Upper lobe of left lung (tissue), 6 donors: Measurements from ENCODE around the gene SRRM5. TPM values are rescaled to one million over a fixed set of nuclear protein-coding genes. Genes with fewer than 3 reads are reported as not detected.
"Not testable (repeated sequence)": the region's sequence is repeated elsewhere in the genome, so short reads cannot be mapped to it uniquely, and the experiment has no call there.

Source experiments
- ATAC-seq, 2 donors: fragments of 200-7000 bp; cut with Tn5 transposase; one replicate each; pipeline ENCODE4 v1.9.1; 2022; ENCODE audit warnings: mild to moderate bottlenecking in 2 of 2, moderate library complexity in 2 of 2; ENCODE audit not compliant: low FRiP score in 2 of 2
- DNase-seq, 2 donors: peaks; one replicate each; pipeline ENCODE4 v3.0.0-alpha.2; 2019 to 2020
- H3K27ac ChIP-seq, 4 donors: fragments of 200-600 bp; sonication (generic); one replicate each; pipeline ENCODE4 v1.5.1; 2016 to 2019
- H3K27me3 ChIP-seq, 4 donors: fragments of 200-600 bp; sonication (generic); one replicate each; pipeline ENCODE4 v1.5.1; 2017 to 2019
- H3K36me3 ChIP-seq, 4 donors: fragments of 200-600 bp; sonication (generic); one replicate each; pipeline ENCODE4 v1.5.1; 2016 to 2019
- H3K4me1 ChIP-seq, 4 donors: fragments of 200-600 bp; sonication (generic); one replicate each; pipeline ENCODE4 v1.5.1; 2018 to 2019
- H3K4me3 ChIP-seq, 4 donors: fragments of 200-600 bp; sonication (generic); one replicate each; pipeline ENCODE4 v1.5.1; 2017 to 2019; ENCODE audit warnings: mild to moderate bottlenecking in 2 of 4, moderate library complexity in 1 of 4
- H3K9me3 ChIP-seq, 4 donors: fragments of 200-600 bp; sonication (generic); one replicate each; pipeline ENCODE4 v1.5.1; 2018 to 2019
- EP300 ChIP-seq, 4 donors: sonication (generic); formaldehyde crosslinking; IDR thresholded peaks; one replicate each; pipeline ENCODE4 v1.5.1; 2017; ENCODE audit warnings: antibody characterized with exemption in 4 of 4, control low read depth in 2 of 4
- POLR2A ChIP-seq, 4 donors: fragments of 450-650 bp; IDR thresholded peaks; one replicate each; pipeline ENCODE4 v1.5.1; 2016 to 2017; ENCODE audit warnings: antibody characterized with exemption in 4 of 4, mild to moderate bottlenecking in 2 of 4
- POLR2AphosphoS5 ChIP-seq, 2 donors: sonication (generic); formaldehyde crosslinking; IDR thresholded peaks; one replicate each; pipeline ENCODE4 v1.5.1; 2017; ENCODE audit warnings: antibody characterized with exemption in 2 of 2
- WGBS, 2 donors: methylation state at CpG; one replicate each; pipeline ENCODE4 v1.1.5; 2017 to 2018; 5-methylcytosine and 5-hydroxymethylcytosine counted together
- total RNA-seq, 6 donors: library from RNA; depleted of rRNA in 4 of 6; stranded (reverse); fragments of >200 nt in 4 of 6; gene quantifications; one replicate each; pipeline versions ENCODE4 v1.1.0 to v1.2.1, GENCODE V29; 2016 to 2021
- TF ChIP-seq, protein P1 (sequence below), 6 experiments: fragments of 450-650 bp in 4 of 6; fragments of 200-600 bp in 2 of 6; sonication (generic) in 2 of 6; IDR thresholded peaks; one replicate each; pipeline ENCODE4 v1.5.1; 2016 to 2019; ENCODE audit warnings: antibody characterized with exemption in 6 of 6
- donor health status: DM: no; HTN: no; CAD: no; lungs with moderate emphysema.
- donor health status: DM: no; HTN: yes; CAD: no; lungs with severe emphysema.

Gene SRRM5
- total RNA-seq, 6 donors from 2014 or later: 0.17 to 2.1 (median 0.30) TPM; not detected in 1

DNA sequence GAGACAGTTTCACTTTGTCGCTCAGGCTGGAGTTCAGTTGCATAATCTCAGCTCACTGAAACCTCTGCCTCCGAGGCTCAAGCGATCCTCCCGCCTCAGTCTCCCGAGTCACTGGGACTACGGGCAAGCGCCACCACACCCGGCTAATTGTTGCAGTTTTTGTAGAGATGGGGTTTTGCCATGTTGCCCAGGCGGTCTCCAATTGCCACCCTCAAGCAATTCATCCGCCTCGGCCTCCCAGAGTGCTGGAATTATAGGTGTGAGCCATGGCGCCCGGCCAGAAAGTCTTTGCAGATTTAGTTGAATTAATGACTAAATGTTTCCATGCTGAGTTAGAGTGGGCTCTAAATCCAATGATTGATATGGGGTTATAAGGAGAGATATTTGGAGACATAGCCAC, 32.3 kb downstream of the SRRM5 start:
- 82 to 91% methylated on average over 11 to 13 of the region's 13 CpGs for WGBS, 2 donors
- Histone ChIP-seq H3K27me3 (peaks cover 0 to 11% (median 3%) of the 10 kb centered on the region in 4 donors), H3K4me1 (peaks cover 7 to 13% (median 9%) of the 10 kb centered on the region in 4 donors), H3K27ac (no peak overlapping the region), H3K4me3 (no peak overlapping the region), H3K9me3 (no peaks in the 10 kb centered on the region), H3K36me3 (peaks cover 2 to 20% (median 13%) of the 10 kb centered on the region in 4 donors)
- ATAC-seq: no peak
- TF ChIP-seq EP300 (IDR thresholded peaks at IDR 0.05) (no peak), POLR2AphosphoS5 (IDR thresholded peaks at IDR 0.05) (no peak), POLR2A (IDR thresholded peaks at IDR 0.05) (no peak)
- TF ChIP-seq, protein P1, sequence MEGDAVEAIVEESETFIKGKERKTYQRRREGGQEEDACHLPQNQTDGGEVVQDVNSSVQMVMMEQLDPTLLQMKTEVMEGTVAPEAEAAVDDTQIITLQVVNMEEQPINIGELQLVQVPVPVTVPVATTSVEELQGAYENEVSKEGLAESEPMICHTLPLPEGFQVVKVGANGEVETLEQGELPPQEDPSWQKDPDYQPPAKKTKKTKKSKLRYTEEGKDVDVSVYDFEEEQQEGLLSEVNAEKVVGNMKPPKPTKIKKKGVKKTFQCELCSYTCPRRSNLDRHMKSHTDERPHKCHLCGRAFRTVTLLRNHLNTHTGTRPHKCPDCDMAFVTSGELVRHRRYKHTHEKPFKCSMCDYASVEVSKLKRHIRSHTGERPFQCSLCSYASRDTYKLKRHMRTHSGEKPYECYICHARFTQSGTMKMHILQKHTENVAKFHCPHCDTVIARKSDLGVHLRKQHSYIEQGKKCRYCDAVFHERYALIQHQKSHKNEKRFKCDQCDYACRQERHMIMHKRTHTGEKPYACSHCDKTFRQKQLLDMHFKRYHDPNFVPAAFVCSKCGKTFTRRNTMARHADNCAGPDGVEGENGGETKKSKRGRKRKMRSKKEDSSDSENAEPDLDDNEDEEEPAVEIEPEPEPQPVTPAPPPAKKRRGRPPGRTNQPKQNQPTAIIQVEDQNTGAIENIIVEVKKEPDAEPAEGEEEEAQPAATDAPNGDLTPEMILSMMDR (IDR thresholded peaks at IDR 0.05): no peak
- no peak for DNase-seq

DNA sequence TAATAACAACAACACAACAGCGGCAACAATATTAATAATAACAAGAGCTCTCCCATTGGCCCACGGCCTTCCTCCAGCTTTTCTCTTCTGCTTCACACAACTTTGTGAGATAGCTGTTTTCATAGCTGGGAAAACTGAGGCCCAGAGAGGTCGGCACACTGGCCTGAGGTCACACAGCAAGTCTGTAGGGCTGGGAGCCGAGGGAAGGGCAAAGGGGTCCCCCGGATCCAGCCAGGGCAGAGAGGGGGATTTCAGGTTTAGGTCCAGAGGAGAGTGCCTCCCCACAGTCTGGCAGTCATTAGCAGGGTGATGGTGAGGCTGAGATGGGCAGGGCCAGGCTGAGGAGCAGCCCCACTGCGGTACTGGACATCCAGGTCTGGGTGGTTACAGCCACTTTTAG, 36.7 kb downstream of the SRRM5 start:
- no peak overlapping the region for H3K27ac ChIP-seq
- H3K4me3 ChIP-seq: no peak overlapping the region
- H3K36me3 ChIP-seq: peaks cover 2 to 63% (median 38%) of the 10 kb centered on the region in 4 donors
- DNase-seq: no peak
- no peaks in the 10 kb centered on the region for H3K27me3 ChIP-seq
- peaks cover 0 to 8% (median 0%) of the 10 kb centered on the region in 4 donors for H3K4me1 ChIP-seq
- H3K9me3 ChIP-seq: no peaks in the 10 kb centered on the region
- no peak for ATAC-seq
- 94 to 98% methylated on average over 5 to 6 of the region's 6 CpGs for WGBS, 2 donors
- no peak for TF ChIP-seq POLR2AphosphoS5 (IDR thresholded peaks at IDR 0.05)

DNA sequence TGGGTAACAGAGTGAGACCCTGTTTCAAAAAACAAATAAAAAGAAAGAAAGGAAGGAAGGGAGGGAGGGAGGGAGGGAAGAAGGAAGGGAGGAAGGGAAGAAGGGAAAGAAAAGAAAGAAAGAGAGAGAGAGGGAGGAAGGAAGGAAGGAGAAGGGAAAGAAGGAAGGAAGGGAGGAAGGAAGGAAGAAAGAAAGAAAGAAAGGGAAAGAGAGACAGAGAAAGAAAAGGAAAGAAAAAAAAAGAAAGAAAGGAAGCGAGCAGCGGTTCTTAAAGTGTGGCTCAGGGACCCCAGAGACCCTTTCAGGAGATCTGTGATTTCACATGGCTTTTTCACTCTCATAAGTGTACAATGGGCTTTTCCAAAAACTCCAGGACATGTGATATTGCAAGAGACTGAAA, 37.6 kb downstream of the SRRM5 start:
- DNase-seq: no peak
- H3K4me3 ChIP-seq: no peak overlapping the region
- ATAC-seq: no peak
- peaks cover 2 to 72% (median 44%) of the 10 kb centered on the region in 4 donors for H3K36me3 ChIP-seq
- TF ChIP-seq, protein P1 (IDR thresholded peaks at IDR 0.05): no peak
- no peaks in the 10 kb centered on the region for H3K9me3 ChIP-seq
- H3K27ac ChIP-seq: no peak overlapping the region
- peaks cover 0 to 8% (median 0%) of the 10 kb centered on the region in 4 donors for H3K4me1 ChIP-seq
- H3K27me3 ChIP-seq: no peaks in the 10 kb centered on the region
- WGBS, 2 donors: 87 to 97% methylated on average over 2 of the region's 2 CpGs

DNA sequence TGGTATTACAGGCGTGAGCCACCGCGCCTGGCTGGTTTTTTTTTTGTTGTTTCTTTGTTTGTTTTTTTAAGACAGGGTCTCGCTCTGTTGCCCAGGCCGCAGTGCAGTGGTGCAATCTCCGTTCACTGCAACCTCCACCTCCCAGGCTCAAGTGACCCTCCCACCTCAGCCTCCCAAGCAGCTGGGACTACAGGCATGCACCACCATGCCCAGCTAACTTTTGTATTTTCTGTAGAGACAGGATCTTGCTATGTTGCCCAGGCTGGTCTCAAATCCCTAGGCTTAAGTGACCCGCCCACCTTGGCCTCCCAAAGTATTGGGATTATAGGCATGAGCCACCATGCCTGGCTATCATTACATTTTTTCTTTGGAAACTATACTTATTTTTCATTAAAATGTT, 38.4 kb downstream of the SRRM5 start:
- not testable (repeated sequence) for ATAC-seq, DNase-seq, H3K27me3 ChIP-seq, H3K9me3 ChIP-seq, H3K4me1 ChIP-seq, H3K27ac ChIP-seq, H3K4me3 ChIP-seq
- 83 to 99% methylated on average over 7 of the region's 7 CpGs for WGBS, 2 donors
- H3K36me3 ChIP-seq: peaks cover 2 to 80% (median 51%) of the 10 kb centered on the region in 4 donors

- ATAC-seq (peak; percentile 65 to 78), DNase-seq (peak in 1 of 2 donors; percentile 45)
- peak overlapping the region in 1 of 4 donors; percentile 24 for H3K4me3 ChIP-seq
- H3K27ac ChIP-seq: no peak overlapping the region
- H3K27me3 ChIP-seq: no peaks in the 10 kb centered on the region
- TF ChIP-seq, protein P1 (IDR thresholded peaks at IDR 0.05): peak; percentile 62 to 76 (median 66)
- no peak for TF ChIP-seq POLR2A (IDR thresholded peaks at IDR 0.05)
- TF ChIP-seq EP300 (IDR thresholded peaks at IDR 0.05): no peak
- TF ChIP-seq POLR2AphosphoS5 (IDR thresholded peaks at IDR 0.05): no peak
- peaks cover 0 to 96% (median 63%) of the 10 kb centered on the region in 4 donors for H3K36me3 ChIP-seq
- no peaks in the 10 kb centered on the region for H3K9me3 ChIP-seq
- peaks cover 0 to 8% (median 0%) of the 10 kb centered on the region in 4 donors for H3K4me1 ChIP-seq
- 69 to 71% methylated on average over 12 to 14 of the region's 14 CpGs for WGBS, 2 donors
Observed at GRCh38 chr19:43651758-43652545, 40.1 kb downstream of the SRRM5 start.

GRCh38 chr19:43652546-43652874, 40.6 kb downstream of the SRRM5 start:
- Histone ChIP-seq H3K4me1 (peaks cover 0 to 8% (median 0%) of the 10 kb centered on the region in 4 donors), H3K27ac (no peak overlapping the region), H3K36me3 (peaks cover 0 to 94% (median 63%) of the 10 kb centered on the region in 4 donors), H3K9me3 (no peaks in the 10 kb centered on the region), H3K27me3 (no peaks in the 10 kb centered on the region), H3K4me3 (no peak overlapping the region)
- TF ChIP-seq EP300 (IDR thresholded peaks at IDR 0.05) (no peak), POLR2AphosphoS5 (IDR thresholded peaks at IDR 0.05) (no peak), POLR2A (IDR thresholded peaks at IDR 0.05) (no peak)
- TF ChIP-seq, protein P1 (IDR thresholded peaks at IDR 0.05): peak in 1 of 6 experiments; percentile 5
- WGBS, 2 donors: 71 to 72% methylated on average over 5 of the region's 5 CpGs
- no peak for ATAC-seq
- no peak for DNase-seq
